Colonic mucosa (tissue), 4 donors: ENCODE results near the gene CCDC50. TPM values are rescaled to one million over a fixed set of nuclear protein-coding genes. Genes with fewer than 3 reads are reported as not detected.

ENCODE experiments used
- DNase-seq: peaks from one replicate; pipeline ENCODE4 v3.0.0-alpha.2; 2020
- H3K27ac ChIP-seq: fragments of 200-600 bp; one replicate; pipeline ENCODE4 v1.8.0; 2021
- H3K27me3 ChIP-seq: fragments of 200-600 bp; one replicate; pipeline ENCODE4 v1.8.0; 2021
- H3K36me3 ChIP-seq: fragments of 200-600 bp; one replicate; pipeline ENCODE4 v1.8.0; 2021
- H3K4me1 ChIP-seq: fragments of 200-600 bp; one replicate; pipeline ENCODE4 v1.8.0; 2021; ENCODE audit warnings: mild to moderate bottlenecking
- H3K4me3 ChIP-seq: fragments of 200-600 bp; one replicate; pipeline ENCODE4 v1.8.0; 2021
- H3K9ac ChIP-seq, 2 donors: one replicate each; pipeline ENCODE4 v1.7.0; 2013; ENCODE audit warnings: control low read depth in 2 of 2, low read depth in 2 of 2, low read length in 2 of 2
- H3K9me3 ChIP-seq: fragments of 200-600 bp; one replicate; pipeline ENCODE4 v1.8.0; 2021
- CTCF ChIP-seq: fragments of 200-600 bp; IDR thresholded peaks from one replicate; pipeline ENCODE4 v1.8.0; 2022; ENCODE audit warnings: antibody characterized with exemption, mild to moderate bottlenecking
- intact Hi-C: fragments of 100-400 bp; cut with DNase I; formaldehyde crosslinking; loops from one replicate; pipeline ENCODE4 v1.14.1; 2022
- total RNA-seq, 2 donors: library from RNA; stranded (reverse); fragmentation: NEBNext Ultra II Directional in 1 of 2; extraction: Animal tissue kit (Norgen Biotek cat#: 25700) in 1 of 2; gene quantifications; one replicate each; pipeline ENCODE4 v1.2.1, GENCODE V29; 2021
- donor health status: healthy.
- donor health status: DM: no; HTN: no; CAD: no.
- donor health status: DM: no; HTN: no; CAD: no.

CCDC50 gene
- total RNA-seq, 2 donors from 2014 or later: 33.4 to 53.3 TPM

DNA sequence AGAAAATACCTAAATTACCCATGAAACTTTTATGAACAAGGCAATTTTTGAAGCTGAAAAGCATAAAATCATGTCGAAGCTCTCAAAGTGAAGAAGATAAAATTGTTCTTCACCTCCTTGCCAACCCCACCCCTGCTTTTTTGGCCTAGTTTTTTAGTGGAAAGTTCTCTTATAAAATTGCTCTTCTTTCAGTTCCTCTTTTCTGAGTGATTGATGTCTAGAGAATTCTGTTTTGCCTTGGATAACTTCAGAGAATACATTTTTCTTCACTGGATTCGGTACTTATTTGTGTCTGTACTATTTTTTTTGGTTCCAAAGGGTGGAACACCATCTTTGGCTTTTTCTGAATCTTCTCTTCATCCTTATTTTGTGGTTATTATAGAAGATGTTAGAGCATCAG is 106.8 kb downstream of the CCDC50 start:
- intact Hi-C loops: no loop called here
- H3K9me3 ChIP-seq: no peaks in the 10 kb centered on the region
- no peaks in the 10 kb centered on the region for H3K4me1 ChIP-seq
- no peak for DNase-seq
- no peak overlapping the region for H3K9ac ChIP-seq
- H3K4me3 ChIP-seq: no peak overlapping the region
- no peak overlapping the region for H3K27ac ChIP-seq
- no peaks in the 10 kb centered on the region for H3K27me3 ChIP-seq
- H3K36me3 ChIP-seq: no peaks in the 10 kb centered on the region
- TF ChIP-seq CTCF: no peak

GRCh38 chr3:191438150-191438814 is 109.1 kb downstream of the CCDC50 start:
- intact Hi-C loops: no loop called here
- Histone ChIP-seq H3K9ac (no peak overlapping the region), H3K9me3 (no peaks in the 10 kb centered on the region), H3K4me3 (no peak overlapping the region), H3K36me3 (no peaks in the 10 kb centered on the region), H3K27me3 (no peaks in the 10 kb centered on the region), H3K27ac (no peak overlapping the region), H3K4me1 (no peaks in the 10 kb centered on the region)
- TF ChIP-seq CTCF: no peak
- no peak for DNase-seq

DNA sequence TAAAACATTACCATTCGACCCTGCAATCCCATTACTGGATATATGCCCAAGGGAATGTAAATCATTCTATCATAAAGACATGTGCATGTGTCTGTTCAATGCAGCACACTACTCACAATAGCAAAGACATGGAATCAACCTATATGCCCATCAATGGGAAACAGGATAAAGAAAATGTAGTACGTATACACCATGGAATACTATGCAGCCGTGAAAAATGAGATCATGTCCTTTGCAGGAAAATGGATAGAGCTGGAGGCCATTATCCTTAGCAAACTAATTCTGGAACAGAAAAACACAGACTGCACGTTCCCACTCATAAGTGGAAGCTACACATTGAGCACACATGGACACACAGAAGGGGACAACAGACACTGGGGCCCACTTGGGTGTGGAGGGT is 111.3 kb downstream of the CCDC50 start:
- DNase-seq: no peak
- no peak for TF ChIP-seq CTCF
- no peaks in the 10 kb centered on the region for H3K4me1 ChIP-seq
- no peaks in the 10 kb centered on the region for H3K9me3 ChIP-seq
- no peak overlapping the region for H3K9ac ChIP-seq
- intact Hi-C loops: no loop called here
- H3K4me3 ChIP-seq: no peak overlapping the region
- no peak overlapping the region for H3K27ac ChIP-seq
- H3K36me3 ChIP-seq: no peaks in the 10 kb centered on the region
- H3K27me3 ChIP-seq: no peaks in the 10 kb centered on the region

- DNase-seq: no peak
- TF ChIP-seq CTCF: no peak
- Histone ChIP-seq H3K27ac (no peak overlapping the region), H3K27me3 (no peaks in the 10 kb centered on the region), H3K9me3 (no peaks in the 10 kb centered on the region), H3K4me3 (no peak overlapping the region), H3K36me3 (no peaks in the 10 kb centered on the region), H3K9ac (no peak overlapping the region), H3K4me1 (no peaks in the 10 kb centered on the region)
- intact Hi-C loops: no loop called here
Measured at GRCh38 chr3:191441687-191442086, 112.5 kb downstream of the CCDC50 start.

GRCh38 chr3:191444569-191444968 is 115.4 kb downstream of the CCDC50 start:
- no peaks in the 10 kb centered on the region for H3K36me3 ChIP-seq
- TF ChIP-seq CTCF: no peak
- H3K27ac ChIP-seq: no peak overlapping the region
- no peaks in the 10 kb centered on the region for H3K9me3 ChIP-seq
- DNase-seq: no peak
- H3K27me3 ChIP-seq: no peaks in the 10 kb centered on the region
- no peak overlapping the region for H3K9ac ChIP-seq
- no peak overlapping the region for H3K4me3 ChIP-seq
- no peaks in the 10 kb centered on the region for H3K4me1 ChIP-seq
- intact Hi-C loops: no loop called here

Other genes starting within 250 kb of the CCDC50 start
- gene OSTN, start 130.2 kb upstream of the CCDC50 start, total RNA-seq: not detected
- gene UTS2B, start 1.1 kb downstream of the CCDC50 start, total RNA-seq: under 1 TPM in 1 of 2 donors, not detected in 1; 0.69 TPM
- gene PYDC2, start 131.8 kb downstream of the CCDC50 start, total RNA-seq: not detected